GM18519 (cell line): ENCODE measurements around the gene DHRS7C.

Experiments
- ATAC-seq: cut with Tn5 transposase; IDR thresholded peaks from one replicate; pipeline ENCODE4 v1.9.1; 2021; ENCODE audit warnings: mild to moderate bottlenecking, moderate library complexity; ENCODE audit not compliant: unreplicated experiment, low FRiP score

The DHRS7C gene, protein sequence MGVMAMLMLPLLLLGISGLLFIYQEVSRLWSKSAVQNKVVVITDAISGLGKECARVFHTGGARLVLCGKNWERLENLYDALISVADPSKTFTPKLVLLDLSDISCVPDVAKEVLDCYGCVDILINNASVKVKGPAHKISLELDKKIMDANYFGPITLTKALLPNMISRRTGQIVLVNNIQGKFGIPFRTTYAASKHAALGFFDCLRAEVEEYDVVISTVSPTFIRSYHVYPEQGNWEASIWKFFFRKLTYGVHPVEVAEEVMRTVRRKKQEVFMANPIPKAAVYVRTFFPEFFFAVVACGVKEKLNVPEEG

DNA sequence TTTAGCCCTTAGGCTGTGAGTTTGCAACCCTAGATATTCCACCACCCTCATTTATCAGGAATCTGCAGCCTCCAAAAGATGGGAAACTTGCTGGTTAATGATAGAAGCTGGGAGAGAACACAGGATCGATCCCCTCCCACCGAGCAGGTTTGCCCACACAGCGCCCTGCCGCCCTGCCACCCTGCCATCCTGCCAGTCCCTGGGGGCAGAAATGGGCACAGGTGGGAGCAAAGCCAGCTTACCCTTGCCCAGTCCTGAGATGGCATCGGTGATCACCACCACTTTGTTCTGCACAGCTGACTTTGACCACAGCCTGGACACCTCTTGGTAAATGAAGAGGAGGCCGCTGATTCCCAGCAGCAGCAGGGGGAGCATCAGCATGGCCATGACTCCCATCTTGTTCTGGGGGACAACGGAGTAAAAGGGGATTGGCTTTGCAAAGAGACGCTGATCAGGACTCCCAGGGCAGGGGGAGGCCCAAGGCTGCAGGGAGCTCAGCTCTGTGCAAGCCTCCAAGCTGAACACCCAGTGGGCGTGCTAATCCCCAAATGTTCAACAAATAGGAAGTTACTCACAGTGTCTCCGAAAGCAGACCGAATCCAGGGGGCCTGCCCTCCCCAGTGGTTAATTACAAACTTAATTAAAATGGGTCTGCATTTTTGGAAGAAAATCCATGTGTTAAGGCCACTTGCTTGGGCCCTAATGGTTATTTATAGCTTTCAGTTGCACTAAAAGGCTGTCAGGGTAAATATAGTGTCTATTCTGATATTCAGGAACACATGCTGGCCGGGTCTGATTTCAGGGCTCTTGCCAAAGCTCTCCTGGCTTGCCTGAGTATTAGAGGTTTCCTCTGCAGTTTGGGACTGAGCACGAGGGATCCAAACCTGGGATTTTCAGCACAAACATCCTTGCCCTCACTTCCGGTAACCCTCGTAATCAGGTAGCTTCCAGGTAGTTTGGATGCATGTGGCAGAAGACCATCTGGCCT, at the start of gene DHRS7C:
Gene DHRS7C, minus strand, starts transcription at position 704 of the 988 bp plus-strand sequence. Its CDS starts 308 bp downstream, at position 396.
- ATAC-seq, result no peak

DNA sequence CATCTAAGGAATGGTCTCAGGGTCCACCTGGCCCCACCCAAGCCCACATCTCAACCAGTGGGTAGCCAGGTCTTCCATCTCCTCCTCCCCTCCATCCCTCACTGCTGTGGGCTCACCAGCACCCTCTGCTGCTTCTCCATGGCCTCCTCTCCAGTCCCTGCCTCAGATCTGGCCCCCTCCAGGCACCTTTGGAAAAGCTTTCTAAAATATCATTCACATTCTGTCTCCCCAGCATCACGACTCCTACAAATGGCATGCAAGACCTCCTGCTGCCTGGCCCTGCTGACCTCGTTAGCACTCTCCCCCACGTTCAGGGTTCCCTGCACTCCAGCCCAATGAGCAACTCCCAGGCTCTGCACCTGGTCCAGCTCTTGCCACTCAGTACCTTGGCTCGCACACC, 48.0 kb upstream of the DHRS7C start:
- ATAC-seq, result no peak

DNA sequence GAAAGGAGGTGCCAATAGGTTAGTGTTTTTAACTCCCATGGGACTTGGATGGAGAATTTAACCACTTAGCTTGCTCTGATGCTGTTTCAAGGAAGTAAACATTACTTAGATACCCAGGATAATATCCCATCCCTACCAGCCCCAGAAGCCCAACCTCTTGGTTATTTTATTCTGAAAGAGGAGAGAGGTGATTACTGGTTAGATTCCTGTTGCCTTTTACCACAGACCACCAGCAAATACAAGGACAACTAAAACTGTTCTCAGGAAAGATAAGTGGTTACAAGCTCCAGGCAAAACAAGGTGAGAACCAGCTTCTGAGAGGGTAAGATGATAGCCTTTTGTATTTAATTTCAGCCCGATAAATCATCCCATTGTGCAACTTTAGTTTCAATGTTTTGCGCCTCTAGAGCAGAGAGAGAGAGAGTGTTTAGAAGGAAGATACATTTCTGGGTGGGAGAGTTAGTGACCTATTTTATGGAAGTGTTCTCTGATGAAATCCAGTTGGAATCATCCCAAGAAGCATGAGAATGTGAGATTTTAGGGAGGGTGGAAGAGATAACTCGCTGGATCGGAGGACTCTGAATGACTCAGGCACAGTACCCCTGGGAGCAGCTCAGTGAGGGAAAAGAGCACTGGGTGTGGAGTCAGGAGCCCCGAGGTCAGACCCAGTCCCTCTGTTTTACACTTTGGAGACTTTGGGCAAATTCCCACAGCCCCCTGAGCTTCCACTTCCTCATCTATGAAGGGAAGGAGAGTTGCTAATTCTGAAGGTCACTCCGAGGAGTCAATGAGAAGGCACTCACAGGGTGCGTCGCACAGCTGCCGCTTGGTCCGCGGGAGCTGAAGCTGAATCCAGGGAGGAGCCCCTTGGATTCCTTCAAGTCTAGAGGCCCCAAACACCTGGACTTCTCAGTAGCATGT, 46.4 kb upstream of the DHRS7C start:
- no peak for ATAC-seq

DNA sequence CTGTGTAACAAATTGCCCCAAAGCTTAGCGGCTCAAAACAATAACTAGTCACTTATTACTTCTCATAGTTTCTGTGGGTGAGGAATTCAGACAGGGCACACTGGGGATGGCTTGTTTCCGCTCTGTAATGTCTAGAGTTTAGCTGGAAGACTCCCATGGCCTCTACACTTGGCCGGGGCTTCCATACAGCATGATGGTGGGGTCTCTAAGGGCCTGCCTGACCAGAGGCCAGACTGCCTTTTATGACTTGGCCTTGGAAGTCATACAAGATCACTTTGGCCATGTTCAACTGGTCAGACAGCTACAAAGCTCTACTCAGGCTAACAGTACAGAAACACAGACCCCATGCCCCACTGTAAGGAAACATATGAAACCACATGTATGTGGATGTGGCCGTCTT, 42.5 kb upstream of the DHRS7C start:
- ATAC-seq, result no peak

DNA sequence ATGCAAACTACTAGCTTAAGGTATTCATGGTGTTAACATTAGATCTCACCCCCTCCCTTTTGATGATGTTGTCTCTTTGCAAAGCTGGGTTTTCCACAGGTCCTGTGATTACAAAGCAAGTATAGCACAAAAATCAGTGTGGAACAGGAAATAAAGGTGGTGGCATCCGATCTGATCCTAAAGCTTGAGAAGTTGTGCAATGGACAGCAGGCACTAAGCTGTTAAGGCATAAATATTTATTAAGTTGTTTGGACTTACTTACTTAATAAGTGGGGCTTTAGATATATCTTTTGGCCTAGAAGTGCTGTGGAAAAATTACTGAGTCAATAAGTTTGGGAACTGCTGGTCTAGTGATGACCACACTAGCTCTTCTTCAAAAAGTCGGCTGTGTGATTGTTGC, 39.3 kb upstream of the DHRS7C start:
- ATAC-seq, result no peak

DNA sequence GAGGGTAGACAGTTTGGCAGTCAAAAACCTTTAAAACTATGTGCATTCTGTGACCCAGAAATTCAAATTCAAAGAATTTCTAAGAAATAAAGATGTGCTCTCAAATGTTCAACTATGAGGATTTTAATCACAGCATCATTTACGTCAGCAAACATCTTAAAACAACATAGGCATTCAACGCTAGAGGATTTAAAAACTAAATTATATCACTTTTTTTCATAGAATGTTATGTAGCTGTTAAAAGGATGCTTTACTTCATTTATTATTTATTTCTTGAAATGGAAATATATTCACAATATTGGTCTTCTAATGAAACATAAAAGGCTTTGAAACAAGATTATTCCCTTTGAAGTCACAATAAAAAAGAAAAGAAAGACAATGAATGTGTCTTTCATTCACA, 38.0 kb upstream of the DHRS7C start:
- no peak for ATAC-seq

DNA sequence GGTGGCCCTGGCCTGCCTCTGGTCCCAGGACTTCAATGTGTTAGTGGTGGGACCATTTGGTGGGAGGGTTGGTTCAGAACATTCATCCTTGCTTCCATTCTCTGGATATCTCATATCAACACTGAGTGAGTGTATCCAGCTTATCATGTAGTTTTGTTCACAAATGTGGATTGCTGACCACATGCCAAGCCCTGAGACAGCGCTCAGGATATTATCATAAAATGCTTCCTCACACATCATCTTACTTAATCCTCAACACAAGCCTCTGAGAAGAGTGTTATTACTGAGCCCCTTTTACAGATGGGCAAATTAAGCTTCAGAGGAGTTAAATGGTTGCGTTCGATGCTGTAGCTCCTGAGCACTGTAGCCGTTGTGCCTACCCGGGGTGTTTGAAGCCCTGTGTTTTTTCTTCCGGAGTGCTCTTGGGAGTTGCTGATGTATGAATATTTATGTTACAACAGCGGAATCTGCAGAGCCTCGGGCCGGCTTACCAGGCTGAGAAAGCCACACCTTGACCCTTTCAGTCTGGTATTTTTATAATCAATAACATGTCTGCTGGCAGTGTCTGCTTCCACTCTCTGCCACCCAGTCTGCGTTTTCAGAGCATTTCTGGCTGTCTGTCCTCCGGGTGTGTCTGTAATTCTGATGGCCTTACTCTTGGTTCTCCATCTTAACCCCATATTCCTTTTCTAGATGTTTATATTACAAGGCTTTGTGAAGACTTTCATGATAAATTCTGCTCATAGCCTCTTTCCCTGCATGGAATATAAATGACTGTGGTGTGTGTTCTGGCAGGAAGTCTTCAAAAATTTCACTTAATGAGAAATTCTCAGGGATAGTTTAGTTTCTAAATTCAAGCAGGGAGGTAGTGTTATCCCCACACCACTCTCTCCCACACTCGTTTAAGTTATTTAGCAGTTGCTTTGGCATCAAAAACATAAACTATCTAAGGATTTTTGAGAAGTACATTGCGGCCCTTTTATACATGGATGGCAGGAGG, 37.2 kb upstream of the DHRS7C start:
- no peak for ATAC-seq

DNA sequence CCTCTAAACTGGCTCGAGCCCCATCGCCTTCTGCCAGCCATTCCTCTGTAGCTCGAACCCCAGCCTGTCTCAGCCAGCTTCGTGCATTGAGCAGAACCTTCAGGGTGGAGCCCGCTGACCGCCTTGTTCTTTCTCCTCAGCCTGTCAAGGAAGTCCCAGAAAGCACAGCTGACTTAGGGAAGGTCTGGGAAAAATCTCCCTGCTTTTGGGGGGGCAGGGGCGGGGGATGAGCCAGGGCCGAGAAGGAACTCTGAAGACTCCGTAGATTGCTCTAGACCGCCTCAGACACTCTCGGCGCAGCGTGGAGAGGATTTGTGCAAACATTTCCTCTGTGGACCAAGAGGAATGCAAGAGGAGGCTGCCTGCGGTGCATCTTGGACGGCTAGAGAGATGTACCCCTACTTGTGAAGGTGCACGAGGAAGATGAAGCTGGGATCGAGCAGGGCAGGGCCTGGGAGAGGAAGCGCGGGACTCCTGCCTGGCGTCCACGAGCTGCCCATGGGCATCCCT, 34.3 kb upstream of the DHRS7C start, which contains the start of gene GLP2R:
Gene GLP2R, plus strand, starts transcription at position 284 of the 510 bp plus-strand sequence. Its CDS starts 140 bp downstream, at position 424.
- no peak for ATAC-seq

DNA sequence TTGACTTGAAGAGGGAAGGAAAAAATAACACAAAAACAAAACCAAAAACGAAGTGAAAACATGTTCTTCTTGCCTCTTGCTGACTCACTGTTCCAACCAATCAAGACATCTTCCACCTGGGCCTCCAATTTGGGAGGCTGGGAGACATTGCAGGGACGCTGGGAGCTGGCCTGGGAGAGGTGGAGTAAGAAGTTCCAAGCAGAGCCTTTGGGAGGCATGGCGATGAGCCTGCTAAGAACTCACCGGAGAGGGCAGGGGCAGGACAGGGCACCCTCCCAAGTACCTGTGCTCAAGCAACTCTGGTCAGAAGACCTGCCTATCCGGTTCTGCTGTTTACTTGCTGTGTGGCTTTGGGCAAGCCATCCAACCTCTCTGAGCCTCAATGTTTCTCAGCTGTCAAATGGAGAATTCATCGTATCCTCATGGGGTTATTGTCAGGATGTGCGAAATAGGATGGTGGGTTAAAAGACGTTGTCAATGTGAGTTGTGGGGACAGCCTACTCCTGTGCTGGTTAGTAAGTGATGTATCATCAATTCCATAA, 33.5 kb upstream of the DHRS7C start:
- ATAC-seq, result no peak

DNA sequence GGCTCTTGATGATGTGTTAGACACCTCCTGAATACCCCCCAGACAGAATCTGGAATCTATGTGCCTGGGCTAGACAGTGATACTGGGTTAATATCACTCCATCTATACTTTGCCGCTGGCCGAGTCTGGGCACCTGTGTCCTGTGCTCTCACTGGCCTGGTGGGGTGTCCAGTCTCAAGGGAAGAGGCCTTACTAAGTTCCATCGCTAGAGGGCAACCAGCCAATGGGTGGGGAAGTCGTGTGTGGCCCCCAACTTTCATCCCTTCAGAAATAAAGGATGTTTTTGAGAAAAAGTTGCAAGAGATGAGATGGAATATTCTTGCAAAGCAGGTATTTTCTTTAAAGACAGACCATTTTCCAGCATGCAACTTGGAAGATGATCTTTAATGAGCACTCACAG, 32.7 kb upstream of the DHRS7C start:
- no peak for ATAC-seq

DNA sequence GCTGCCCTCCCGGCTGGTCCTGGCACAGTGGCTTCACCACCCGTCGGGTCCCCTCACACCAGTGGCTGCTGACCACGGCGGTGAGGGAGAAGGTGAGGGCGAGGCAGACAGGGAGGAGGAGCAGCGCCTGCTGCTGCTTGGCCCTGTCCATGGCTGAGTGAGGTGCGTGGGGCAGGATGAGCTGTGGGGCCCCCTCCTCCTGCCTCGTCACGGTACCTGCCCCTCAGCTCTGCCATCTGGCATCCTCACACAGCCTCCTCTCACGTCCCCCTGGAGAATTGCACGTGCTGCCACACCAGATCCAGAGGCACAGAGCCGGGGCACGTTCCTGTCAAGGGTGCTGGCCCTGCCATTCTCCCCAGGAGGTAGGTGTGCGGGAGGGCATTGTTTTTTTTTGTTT, 30.5 kb upstream of the DHRS7C start, which contains the start of gene GSG1L2:
Gene GSG1L2, minus strand, starts transcription at position 159 of the 400 bp plus-strand sequence. Its CDS starts 8 bp downstream, at position 151.
- ATAC-seq, result no peak

GRCh38 chr17:9820448-9820847, 29.1 kb upstream of the DHRS7C start:
- ATAC-seq, result no peak

DNA sequence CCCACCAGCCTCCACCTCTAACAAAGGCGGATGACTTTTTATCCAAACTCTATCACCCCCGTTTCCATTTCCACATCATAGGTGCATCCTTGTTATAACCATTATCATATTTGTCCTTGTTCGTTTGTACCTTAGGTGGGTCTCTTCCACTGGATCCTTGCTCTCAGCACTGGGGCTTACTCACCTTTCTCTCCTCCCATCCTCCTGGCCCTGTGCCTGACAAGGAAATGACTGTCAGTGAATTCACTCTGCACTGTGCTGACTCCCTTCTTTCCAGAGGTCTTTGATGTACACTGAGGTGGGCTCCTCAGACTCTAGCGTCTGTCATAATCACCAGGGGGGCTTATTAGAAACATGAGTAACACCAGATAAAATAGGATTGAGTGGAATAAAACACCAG, 27.4 kb upstream of the DHRS7C start:
- no peak for ATAC-seq

- no peak for ATAC-seq
Measured at GRCh38 chr17:9817086-9817485, 25.7 kb upstream of the DHRS7C start.

- ATAC-seq, result no peak
Measured at GRCh38 chr17:9816472-9816871, 25.1 kb upstream of the DHRS7C start.

GRCh38 chr17:9814337-9814945, 23.0 kb upstream of the DHRS7C start:
- no peak for ATAC-seq

DNA sequence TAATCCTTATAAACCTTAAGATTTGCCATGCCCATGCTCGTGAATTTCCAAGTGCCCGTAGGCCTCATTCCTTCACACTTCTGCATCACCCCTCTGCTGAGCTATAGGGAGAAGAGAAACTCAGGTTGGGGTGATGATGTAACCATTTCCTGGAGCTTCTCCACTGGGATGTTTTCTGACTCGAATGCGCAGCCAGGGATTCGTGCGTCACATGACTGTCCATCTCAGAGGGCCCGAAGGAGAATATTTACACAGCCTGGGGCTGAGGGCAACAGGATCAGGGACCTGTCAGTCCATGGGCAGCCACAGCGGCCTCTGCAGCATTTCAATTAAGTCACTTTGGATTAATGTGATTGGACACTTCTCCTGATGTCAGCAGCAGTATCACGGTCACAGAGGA, 21.8 kb upstream of the DHRS7C start:
- no peak for ATAC-seq

DNA sequence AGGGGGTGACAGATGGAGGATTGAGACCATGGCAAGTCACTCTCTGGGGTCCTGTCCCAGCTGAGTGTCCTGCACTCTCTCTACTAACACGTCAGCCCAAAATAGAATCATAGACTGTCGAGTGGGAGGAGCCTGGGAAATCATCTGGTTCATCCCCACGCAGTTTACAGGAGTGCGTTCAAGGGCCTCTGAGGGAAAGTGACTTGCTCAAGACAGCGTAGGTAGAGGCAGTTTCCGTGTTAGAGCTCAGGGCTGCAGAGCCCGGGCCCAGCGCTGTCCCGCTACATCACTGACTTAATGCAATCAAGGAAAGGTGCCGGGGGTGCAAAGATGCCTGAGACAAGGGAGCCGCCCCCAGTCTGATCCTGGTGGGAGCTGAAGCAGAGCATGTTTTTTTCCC, 20.1 kb upstream of the DHRS7C start:
- ATAC-seq, result no peak
